Activated effector memory CD4-positive, alpha-beta T cell treated with anti-CD3 and anti-CD28 coated beads, Interleukin-2, amount 50 U/mL, for 16 hours (primary cell): Measurements from ENCODE around the gene GRM3.

ENCODE experiments used
- DNase-seq: peaks from one replicate; pipeline ENCODE4 v3.0.0-alpha.2; 2020

Gene GRM3

GRCh38 chr7:86706406-86706805 lies 62.7 kb downstream of the GRM3 start:
- DNase-seq: no peak

GRCh38 chr7:86708031-86708680 lies 64.4 kb downstream of the GRM3 start:
- DNase-seq: no peak

GRCh38 chr7:86720306-86720705 lies 76.6 kb downstream of the GRM3 start:
- DNase-seq: no peak

- DNase-seq: no peak
Observed at GRCh38 chr7:86733783-86734182, 90.1 kb downstream of the GRM3 start.

GRCh38 chr7:86745013-86745745 lies 101.5 kb downstream of the GRM3 start:
- DNase-seq: no peak

- DNase-seq: no peak
Observed at GRCh38 chr7:86747698-86748097, 104.0 kb downstream of the GRM3 start.

- no peak for DNase-seq
Observed at GRCh38 chr7:86748201-86748600, 104.5 kb downstream of the GRM3 start.

GRCh38 chr7:86748843-86749719 lies 105.4 kb downstream of the GRM3 start:
- DNase-seq: no peak

GRCh38 chr7:86749741-86750665 lies 106.3 kb downstream of the GRM3 start:
- no peak for DNase-seq

GRCh38 chr7:86760236-86760635 lies 116.5 kb downstream of the GRM3 start:
- no peak for DNase-seq

- no peak for DNase-seq
Observed at GRCh38 chr7:86762129-86762528, 118.4 kb downstream of the GRM3 start.

- DNase-seq: no peak
Observed at GRCh38 chr7:86765931-86766330, 122.2 kb downstream of the GRM3 start.

GRCh38 chr7:86768394-86768793 lies 124.7 kb downstream of the GRM3 start:
- no peak for DNase-seq

- DNase-seq: no peak
Observed at GRCh38 chr7:86768967-86769760, 125.5 kb downstream of the GRM3 start.

GRCh38 chr7:86773309-86773708 lies 129.6 kb downstream of the GRM3 start:
- no peak for DNase-seq

- DNase-seq: no peak
Observed at GRCh38 chr7:86775203-86775602, 131.5 kb downstream of the GRM3 start.

GRCh38 chr7:86776136-86776535 lies 132.4 kb downstream of the GRM3 start:
- DNase-seq: no peak

- DNase-seq: no peak
Observed at GRCh38 chr7:86778271-86778670, 134.6 kb downstream of the GRM3 start.

GRCh38 chr7:86784765-86785164 lies 141.1 kb downstream of the GRM3 start:
- DNase-seq: no peak

GRCh38 chr7:86785641-86786040 lies 141.9 kb downstream of the GRM3 start:
- no peak for DNase-seq

GRCh38 chr7:86786376-86786775 lies 142.7 kb downstream of the GRM3 start:
- no peak for DNase-seq

- DNase-seq: no peak
Observed at GRCh38 chr7:86788948-86789347, 145.2 kb downstream of the GRM3 start.
